Fibroblast of peridontal ligament (primary cell): ENCODE results near the gene FCSK.
"Not testable (repeated sequence)": the region's sequence is repeated elsewhere in the genome, so short reads cannot be mapped to it uniquely, and the experiment has no call there.

Experiments used
- DNase-seq: peaks from one replicate; pipeline ENCODE4 v3.0.0-alpha.2; 2010; ENCODE audit errors: extremely low read depth

FCSK gene

DNA sequence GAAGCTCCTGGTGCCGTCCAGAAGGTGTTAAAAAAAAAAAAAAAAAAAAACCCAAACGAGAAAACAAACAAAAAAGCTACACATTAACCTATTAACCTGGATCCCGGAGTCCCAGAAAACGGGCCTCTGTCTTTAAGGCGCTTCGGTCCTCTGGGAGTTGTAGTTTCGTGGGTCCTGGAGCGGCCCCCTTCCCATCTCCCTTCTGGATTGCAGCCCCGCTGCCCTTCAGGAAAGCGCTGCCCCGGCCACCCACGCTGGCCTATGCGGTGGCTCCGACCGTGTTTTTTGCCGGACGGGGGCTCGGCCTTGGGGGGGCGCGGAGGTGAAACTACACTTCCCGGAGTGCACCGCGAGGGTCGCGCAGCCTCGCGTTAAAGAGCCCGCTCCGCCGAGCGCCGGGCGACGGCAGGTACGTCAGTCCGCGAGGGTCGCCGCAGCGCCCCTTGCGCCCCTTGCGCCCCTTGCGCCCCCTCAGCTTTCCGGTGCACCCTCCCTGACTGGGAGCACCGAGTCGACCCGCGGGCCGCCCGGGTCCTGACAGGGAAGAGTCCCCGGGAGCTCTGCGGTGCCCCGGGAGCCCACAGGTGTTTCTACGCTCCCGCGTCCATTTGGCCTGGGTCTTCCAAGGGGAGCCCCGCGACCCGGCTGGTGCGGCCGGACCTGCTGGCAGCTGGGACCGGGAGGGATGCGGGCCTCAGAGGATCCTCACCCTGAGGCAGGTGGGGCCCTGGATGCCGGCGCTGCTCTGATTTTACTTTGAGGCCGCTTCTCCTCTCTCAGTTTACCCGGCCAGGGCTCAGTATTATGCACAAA, at the start of gene FCSK:
Gene FCSK (plus strand): TSS at position 374 of the 813 bp plus-strand sequence. CDS start 8,596 bp downstream, outside the sequence.
- peak; percentile 66 for DNase-seq

DNA sequence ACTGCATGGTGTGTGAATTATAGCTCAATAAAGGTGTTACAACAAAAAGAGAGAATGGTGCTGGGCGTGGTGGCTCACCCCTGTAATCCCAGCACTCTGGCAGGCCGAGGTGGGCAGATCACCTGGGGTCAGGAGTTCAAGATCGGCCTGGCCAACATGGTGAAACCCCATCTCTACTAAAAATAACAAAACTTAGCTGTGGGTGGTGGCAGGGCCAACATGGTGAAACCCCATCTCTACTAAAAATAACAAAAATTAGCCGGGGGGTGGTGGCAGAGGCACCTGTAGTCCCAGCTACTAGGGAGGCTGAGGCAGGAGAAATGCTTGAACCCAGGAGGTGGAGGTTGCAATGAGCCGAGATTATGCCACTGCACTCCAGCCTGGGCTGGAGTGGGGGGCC, 48.3 kb upstream of the FCSK start:
- DNase-seq: not testable (repeated sequence)

DNA sequence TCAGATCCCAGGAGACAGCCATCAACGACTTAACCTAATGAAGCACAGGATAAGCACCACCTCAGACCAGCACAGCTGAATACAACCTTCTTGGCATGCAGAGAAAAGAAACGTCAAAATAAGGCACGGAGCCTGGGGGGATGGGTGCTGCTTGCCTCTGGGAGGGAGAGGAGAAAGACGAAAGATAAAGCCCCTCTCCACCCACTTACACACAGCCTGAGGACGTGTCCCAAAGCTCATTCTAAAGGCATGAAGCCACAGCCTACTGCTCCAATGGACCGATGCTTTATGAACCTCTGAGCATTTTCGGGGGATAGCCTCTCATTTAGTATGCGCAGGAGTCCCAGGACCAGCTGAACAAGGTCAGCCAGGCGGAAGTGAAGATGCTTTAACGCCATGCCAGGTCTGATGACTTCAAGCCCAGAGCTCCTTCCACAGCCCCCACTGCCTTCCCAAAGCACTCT, 46.6 kb upstream of the FCSK start:
- no peak for DNase-seq

DNA sequence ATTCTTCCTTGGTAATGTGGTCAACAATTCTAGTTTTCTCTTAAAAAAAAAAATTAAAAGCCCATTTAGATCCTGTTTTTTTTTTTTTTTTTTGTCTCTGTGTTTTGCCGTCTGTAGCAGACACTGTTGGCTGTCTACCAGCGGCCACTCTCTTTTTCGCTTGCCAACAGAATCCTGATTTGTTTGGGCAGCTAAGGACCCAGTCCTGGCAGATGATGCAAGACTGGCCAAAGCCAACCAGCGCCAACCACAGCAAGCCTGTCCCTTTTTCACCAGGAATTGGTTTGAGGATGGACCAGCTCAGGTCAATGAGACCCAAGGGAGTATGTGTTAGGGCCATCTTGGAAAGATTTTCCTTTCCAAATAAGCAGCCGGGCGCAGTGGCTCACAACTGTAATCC, 43.7 kb upstream of the FCSK start:
- no peak for DNase-seq

DNA sequence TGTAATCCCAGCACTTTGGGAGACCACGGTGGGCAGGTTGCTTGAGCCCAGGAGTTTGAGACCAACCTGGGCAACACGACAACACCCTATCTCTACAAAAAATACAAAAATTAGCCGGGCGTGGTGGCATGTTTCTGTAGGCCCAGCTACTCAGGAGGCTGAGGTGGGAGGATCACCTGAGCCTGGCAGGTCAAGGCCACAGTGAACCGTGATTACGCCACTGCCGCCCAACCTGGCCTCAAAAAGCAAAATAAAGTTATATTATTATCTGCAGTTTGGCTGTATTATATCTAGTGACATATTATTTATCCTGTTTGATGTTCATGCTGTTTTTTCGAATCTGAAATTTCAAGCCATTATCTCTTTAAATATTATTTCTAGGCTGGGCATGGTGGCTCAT, 42.0 kb upstream of the FCSK start:
- no peak for DNase-seq

DNA sequence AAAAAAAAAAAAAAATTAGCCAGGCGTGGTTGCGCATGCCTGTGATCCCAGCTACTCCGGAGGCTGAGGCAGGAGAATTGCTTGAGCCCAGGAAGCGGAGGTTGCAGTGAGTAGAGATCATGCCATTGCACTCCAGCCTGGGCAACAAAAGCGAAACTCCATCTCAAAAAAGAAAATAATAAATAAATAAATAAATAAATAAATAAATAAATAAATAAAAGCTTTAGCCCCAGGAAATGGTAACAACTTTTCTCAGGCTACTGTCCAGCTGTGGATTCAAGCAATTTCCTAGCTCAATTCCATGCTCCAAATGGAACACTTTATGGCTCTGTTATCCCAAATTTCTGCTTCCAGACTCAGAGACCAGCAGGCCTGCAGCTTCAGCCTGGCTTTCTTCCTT, 40.8 kb upstream of the FCSK start:
- not testable (repeated sequence) for DNase-seq

DNA sequence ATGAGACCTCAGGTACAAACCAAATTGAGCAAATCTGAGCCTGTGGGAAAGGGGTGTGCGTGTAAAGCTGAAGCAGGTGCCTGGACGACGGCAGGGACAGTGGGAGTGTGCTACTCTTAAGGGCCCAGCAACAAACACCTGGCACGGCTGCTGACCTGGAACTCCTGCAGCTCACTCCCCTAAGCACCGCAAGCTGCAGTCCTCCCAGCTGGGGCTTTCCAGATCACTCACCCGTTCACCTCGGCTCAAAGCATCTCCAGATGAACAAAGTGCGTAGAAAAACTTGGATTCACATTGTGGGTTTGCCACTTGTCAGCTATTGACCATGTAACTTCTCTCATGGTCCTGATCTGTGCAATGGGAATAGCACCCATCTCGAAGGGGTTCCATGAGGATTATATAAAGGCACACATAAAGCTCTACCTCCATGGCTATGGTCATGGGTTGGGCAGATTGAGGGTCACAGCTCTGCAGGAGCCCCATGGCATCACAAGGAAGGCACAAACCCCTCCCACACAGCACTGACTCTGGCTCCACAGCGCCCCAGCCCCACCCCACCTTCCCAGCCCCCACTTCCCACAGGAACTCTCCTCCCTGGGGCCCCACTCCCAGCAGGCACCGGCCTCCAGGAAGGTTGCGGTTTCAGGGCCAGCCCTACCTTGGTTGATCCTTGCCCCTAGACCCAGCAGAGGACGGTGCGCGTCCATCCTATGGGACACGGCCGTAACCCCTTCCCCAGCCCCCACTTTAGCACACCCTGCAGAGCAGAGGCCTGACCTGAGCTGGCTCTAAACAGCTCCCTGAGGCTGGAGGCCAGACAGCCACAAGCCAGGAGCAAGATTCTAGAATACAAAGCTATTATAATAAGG, 37.4 kb upstream of the FCSK start:
- no peak for DNase-seq

DNA sequence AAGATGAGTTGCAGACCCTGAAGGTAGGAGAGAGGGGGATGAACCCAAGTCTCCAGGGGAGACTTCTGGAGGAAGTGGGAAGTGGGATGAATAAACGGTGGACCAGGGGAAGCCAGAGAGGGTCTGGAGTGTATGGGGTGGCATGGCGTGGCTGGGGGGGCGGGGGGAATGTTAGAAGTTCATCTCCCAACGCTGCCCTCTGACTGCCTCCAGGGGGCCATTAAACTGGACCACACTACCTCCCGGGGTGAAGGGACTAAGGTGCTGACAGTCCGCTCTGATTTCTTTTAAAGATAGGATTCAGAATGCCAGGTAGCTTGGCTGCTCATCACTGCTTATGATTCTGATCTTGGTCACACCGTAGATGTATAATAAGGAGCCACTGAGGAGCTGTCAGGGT, 36.7 kb upstream of the FCSK start:
- no peak for DNase-seq

DNA sequence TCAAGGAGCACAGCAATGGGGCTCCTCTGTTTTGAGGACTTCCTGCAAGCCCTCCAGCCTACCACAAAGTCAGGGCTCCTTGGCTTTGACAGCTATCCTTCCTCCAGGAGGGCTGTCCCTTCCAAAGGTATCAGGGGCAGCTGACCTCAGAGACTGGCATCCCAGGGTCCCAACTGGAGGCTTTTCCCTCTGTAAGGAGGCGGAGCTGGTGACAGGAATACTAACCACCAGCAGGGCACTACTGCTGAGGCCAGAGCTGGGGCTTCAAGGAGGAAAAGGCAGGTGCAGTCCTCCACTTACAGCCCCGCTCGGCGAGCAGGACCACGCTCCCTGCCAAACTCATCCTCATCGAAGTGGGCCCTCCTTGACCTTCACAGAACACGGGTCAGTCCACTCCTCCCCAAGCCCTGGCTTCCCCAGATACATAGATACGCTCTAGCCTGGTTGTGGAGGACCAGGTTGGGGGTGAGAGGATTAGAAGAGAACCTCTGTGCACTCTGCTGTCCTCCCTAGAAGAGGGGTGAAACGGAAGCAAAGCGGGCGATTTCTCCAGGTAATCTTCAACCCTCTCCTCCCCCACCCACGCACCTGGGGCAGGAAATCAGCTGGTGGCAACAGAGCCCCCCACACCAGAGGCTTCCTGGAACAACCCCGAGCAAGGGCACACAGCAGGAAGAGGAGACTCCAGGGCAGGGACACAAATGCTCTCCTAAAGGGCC, 36.0 kb upstream of the FCSK start:
- DNase-seq: no peak

DNA sequence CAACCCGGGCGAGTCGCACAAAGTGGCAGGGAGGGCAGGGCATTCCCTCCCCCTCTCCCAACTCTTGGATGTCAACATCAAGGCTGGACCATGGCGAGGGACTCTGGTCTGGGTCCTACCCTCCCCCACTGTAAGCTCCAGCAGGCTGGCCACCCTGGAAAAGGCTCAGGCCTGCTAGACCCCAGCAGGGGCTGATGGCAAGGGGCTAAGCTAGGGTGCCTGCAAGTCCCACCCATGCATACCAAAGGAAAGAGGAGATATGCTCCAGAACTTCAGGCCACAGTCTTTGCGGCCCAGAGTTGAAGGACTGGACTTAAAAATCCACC, 35.4 kb upstream of the FCSK start:
- no peak for DNase-seq

DNA sequence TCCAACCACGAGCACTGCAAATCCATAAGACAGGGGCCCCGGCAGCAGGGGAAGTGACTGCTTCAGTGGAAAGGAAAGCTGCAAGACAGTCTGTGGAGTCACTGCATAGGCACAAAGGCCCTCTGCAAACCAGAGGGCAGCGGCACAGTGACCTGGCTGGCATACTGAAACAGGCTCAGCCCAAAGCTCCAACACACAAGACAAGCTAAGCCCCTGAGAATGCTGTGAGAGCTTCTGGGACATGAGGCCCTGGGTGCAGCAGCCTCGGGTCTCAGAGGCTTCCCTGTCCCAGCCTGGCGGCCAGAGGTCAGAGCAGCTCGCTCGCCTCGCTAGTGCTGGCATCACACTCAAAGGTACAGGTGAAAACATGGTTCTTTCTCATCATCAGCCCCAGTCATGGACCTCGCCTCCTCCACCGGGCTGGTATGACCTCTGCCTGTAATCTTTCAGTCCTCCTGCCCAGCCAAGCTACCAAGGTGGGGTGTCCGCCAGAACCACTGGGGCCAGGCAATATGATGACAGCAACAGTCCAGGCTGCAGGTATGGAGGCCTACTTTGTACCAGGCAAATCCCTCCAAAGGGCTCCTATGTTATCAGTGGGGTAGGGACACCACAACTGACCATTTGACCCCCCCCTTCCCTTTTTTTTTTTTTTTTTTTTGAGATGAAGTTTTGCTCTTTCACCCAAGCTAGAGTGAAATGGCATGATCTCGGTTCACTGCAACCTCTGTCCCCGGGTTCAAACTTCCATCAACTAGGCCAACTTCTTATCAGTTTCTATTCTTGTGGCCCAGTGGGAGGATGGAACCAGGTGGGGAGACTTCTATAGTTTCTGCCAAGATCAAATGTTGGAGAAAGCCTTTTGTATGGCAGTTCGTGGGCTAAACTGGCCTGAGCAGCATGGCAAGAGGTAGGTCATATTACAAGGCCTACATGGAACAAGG, 34.7 kb upstream of the FCSK start:
- no peak for DNase-seq

DNA sequence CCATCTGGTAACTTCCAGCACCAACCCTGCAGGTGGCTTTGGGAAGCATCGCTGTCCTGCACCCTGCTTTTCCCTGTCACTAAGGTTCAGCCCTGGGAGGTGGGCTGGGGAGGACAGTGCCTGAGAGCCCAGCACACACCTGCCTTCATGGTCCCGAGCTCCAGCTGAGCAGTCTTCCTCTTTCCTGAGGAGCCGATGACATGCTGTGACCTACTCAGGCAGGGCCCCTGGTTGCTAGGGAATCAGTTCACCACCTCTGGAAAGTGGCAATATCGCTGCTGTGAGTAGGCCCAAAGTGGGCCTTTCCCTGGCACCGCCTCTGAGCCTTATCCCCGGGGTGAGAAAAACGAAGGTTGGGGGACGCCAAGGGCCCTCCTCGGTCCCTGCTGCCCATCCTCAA, 33.4 kb upstream of the FCSK start:
- DNase-seq: no peak

DNA sequence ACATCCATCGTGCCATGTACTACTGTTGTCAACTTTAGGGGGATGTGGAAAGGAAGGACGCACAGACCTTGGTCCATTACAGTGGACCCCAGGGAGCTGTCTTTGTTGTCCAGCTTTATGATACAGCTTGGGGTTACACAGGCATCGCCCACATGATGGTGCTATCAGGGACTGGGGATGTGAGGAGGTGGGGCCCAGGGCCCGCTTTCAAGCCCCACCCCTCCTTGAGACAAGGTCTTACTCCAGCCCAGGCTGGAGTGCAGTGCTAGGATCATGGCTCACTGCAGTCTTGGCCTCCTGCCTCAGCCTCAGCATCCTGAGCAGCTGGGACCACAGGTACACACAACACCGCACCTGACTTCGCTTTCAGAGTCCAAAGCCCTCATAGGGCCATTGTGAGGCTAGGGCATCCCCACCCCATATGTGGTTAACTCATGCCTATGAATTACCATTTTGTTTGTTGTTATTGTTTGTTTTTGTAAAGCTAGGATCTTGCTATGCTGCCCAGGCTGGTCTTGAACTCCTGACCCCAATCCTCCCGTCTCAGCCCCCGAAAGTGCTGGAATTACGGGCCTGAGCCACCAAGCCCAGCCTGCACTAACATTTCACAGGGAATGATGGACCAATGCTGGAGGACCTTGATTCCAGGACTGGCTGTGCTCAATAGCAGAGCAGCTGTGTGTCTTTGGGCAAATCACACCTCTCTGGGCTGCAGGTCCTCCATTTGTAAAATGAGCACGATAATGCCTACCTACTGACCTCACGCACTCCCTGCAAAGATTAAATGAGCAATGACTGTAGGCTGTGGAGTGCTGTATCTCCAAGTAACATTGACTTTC, 32.7 kb upstream of the FCSK start:
- no peak for DNase-seq

DNA sequence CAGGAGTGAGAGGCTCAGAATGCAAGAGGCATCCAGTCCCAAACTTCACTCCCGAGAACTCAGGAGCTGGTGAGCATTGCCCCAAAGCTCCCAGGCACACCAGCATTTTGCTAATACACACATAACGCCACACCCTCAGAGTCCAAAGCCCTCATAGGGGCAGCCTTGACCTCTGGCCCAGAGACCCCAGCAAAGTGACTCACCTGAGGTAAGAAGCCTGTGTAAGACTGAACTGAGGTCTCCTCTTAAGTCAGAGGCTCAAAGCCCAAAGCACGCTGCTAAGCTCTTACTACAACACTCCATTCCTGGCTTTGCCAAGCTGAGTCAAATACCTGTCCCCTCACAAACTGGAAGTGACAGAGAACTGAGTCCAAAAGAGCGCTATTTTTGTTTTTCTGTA, 31.9 kb upstream of the FCSK start:
- no peak for DNase-seq

DNA sequence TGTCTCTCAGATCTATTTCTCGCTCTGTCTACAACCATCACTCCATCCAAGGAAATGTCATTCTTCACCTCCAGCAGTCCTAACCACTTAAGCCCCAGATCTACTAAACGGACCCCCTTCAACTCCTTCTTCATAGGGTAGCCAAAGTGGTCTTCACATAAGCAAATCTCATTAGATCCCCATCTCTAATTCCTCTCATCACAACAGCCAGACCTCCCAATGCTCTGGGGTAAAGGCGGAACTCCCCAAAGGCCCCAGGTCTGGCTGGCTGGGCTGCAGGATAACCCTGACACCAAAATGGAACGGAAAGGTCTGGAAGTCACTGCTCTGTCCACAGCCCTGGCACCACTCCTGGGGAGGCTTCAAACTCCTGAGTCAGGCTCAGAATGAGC, 26.6 kb upstream of the FCSK start:
- DNase-seq: no peak

DNA sequence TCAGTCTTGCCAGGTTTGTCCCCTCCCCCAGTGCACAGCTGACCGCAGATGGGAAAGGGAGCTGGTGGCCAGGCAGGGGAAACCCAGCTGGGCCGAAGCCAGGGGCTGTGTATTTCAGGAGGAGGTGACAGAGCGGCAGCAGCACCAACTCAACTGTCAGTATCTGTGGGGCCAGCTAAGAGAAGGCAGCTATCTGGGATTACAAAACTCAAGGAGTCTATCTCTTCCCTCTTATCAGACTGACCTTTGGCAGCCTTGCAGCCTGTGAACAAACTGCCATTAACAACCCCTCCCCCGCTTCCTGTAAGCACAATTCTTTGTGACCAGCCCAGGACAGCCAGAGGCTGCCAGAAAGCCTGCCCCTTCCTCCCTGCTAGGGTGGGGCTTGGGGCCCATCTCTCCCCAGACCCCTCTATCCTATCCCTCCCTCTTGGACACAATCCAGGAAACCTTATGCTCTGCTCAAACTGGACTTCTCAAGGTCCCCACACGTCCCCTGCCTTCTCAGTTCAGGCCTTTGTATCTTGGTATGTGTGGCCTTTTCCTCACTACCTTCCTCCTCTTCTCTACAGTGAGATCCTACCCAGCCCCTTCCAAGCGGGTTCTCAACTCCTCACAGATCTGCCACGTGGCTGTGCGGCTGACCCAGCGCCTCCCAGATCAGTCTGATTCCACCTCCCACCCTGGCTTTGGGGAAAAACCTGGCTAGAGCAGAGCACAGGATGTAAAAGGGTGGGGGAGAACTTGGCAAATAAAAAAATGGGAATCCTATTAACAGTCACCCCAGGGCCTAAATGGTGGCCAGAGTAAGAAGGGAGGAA, 26.0 kb upstream of the FCSK start:
- peak; percentile 82 for DNase-seq

DNA sequence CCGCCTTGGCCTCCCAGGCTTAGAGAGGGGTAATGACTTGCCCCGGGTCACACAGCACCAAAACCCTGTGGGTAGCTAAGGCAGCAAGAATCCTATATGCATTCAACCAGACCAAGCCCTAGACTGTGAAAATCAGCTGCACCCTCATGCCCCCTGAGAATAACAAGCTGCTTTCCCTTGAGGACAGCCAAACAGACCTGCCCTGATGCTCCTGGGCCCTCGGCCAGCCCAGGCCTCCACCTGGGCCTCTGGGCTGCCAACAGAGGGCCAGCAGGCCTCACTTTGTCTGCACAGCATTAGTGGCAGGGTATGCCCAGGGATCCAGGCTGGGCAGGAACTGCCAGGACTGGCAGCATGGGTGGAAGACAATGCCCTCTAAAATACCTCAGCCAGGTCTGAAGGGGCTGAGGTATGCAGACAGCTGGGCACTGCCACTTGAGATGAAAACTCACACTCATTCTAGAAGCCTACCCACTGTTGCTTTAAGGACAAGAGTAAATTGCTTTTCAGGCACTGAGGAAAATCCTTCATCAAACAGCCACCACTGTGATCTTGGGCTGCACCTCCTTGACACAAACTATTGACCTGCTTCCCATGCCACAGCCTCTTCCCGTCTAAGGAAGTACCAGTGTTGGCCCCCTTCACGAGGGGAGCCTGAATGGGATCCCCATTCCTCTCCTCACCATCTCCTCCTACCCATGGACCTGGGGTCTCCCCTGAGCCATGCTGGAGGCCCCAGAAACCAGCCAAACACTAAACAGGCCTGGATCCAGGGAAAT, 24.3 kb upstream of the FCSK start:
- no peak for DNase-seq

DNA sequence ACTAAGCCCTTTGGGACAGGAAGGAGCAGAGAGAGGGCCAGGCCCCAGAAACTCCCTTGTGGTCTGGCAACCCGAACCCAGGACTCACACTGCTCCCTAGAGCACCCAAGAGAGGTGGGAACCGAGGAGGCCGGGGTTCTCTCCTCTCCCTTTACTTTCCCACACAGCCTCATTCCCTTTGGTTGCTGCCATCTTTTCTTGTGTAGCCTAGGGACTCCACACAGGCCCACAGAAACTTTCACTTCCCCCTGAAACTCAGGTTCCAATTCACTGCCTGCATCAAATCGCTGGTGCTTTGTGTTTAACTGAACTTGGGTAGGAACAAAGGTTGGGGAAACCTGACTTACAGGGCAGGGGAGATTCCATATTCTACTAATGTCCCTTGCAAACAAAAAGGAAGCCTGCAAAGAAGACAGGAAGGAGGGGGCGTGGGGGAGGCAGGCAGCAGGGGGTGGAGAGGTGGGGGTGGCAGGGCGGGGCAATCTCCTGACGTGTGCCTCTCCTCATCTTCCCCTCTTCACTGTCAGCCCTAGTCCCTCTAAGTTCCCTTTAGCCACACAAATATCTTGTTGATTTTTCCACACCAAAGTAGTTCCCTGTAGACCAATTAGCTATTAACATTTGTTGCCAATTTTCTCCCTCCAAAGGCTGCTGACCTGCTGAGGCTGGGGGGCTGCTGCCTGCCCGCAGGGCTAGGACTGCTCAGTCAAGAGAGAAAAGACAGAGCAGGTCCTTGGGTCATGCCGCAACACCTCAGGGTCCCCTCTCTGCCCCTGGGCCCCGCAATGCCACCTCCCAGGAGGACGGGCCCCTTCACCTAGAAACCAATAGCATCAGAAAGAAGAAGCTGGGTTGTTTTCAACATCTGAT, 23.5 kb upstream of the FCSK start:
- DNase-seq: no peak
